Ascending aorta (tissue), 2 donors: Measurements from ENCODE around the gene LTN1. TPM values are rescaled to one million over a fixed set of nuclear protein-coding genes. Genes with fewer than 3 reads are reported as not detected.
"Not testable (repeated sequence)": the region's sequence is repeated elsewhere in the genome, so short reads cannot be mapped to it uniquely, and the experiment has no call there.

Experiments used
- DNase-seq, 2 donors: peaks; one replicate each; pipeline ENCODE4 v3.0.0-alpha.2; 2019; ENCODE audit warnings: low spot score in 2 of 2
- H3K27ac ChIP-seq, 2 donors: fragments of 200-600 bp; sonication (generic); one replicate each; pipeline ENCODE4 v1.5.1; 2016 to 2017; ENCODE audit warnings: mild to moderate bottlenecking in 1 of 2
- H3K27me3 ChIP-seq: fragments of 200-600 bp; sonication (generic); one replicate; pipeline ENCODE4 v1.5.1; 2017
- H3K36me3 ChIP-seq, 2 donors: fragments of 200-600 bp; sonication (generic); one replicate each; pipeline ENCODE4 v1.5.1; 2016
- H3K4me1 ChIP-seq, 2 donors: fragments of 200-600 bp; sonication (generic); one replicate each; pipeline ENCODE4 v1.5.1; 2016 to 2017; ENCODE audit warnings: mild to moderate bottlenecking in 1 of 2
- H3K4me3 ChIP-seq, 2 donors: fragments of 200-600 bp; sonication (generic); one replicate each; pipeline ENCODE4 v1.5.1; 2016 to 2017; ENCODE audit warnings: mild to moderate bottlenecking in 1 of 2
- H3K9me3 ChIP-seq, 2 donors: fragments of 200-600 bp; sonication (generic); one replicate each; pipeline ENCODE4 v1.5.1; 2016
- CTCF ChIP-seq, 3 experiments: fragments of 200-600 bp in 2 of 3; fragments of 450-650 bp in 1 of 3; sonication (generic) in 2 of 3; IDR thresholded peaks; one replicate each; pipeline ENCODE4 v1.5.1; 2016 to 2019; ENCODE audit warnings: antibody characterized with exemption in 3 of 3, mild to moderate bottlenecking in 1 of 3, moderate library complexity in 1 of 3
- intact Hi-C: fragments of 100-400 bp; cut with DNase I; formaldehyde crosslinking; loops from one replicate; pipeline ENCODE4 v1.15.1; 2023
- total RNA-seq: library from RNA; depleted of rRNA; stranded (reverse); fragments of >200 nt; gene quantifications from one replicate; pipeline ENCODE4 v1.1.0, GENCODE V29; 2016

The LTN1 gene
- total RNA-seq, 1 donor from 2014 or later = 5.6 TPM

GRCh38 chr21:29017639-29018237 lies 25.1 kb upstream of the LTN1 start:
- Histone ChIP-seq H3K4me3 (peak overlapping the region; percentile 76 to 84), H3K9me3 (no peaks in the 10 kb centered on the region), H3K27ac (peak overlapping the region; percentile 85 to 91), H3K4me1 (peaks cover 0 to 6% of the 10 kb centered on the region in 2 donors), H3K27me3 (no peaks in the 10 kb centered on the region), H3K36me3 (peaks cover 0 to 7% of the 10 kb centered on the region in 2 donors)
- intact Hi-C loops = no loop called here
- DNase-seq = no peak
- TF ChIP-seq CTCF (IDR thresholded peaks at IDR 0.05) = no peak

GRCh38 chr21:29011236-29011635 lies 18.6 kb upstream of the LTN1 start:
- DNase-seq, H3K4me3 ChIP-seq, H3K27ac ChIP-seq, H3K27me3 ChIP-seq, intact Hi-C loops, H3K9me3 ChIP-seq, H3K4me1 ChIP-seq: not testable (repeated sequence)
- H3K36me3 ChIP-seq = peaks cover 5 to 18% of the 10 kb centered on the region in 2 donors

GRCh38 chr21:29008367-29008766 lies 15.7 kb upstream of the LTN1 start:
- intact Hi-C loops = loop anchor here (10.0 kb wide), 1 partner anchor 286 kb away; the partner anchor contains the start of gene BACH1
- no peak overlapping the region for H3K4me3 ChIP-seq

GRCh38 chr21:29007810-29008209 lies 15.1 kb upstream of the LTN1 start:
- intact Hi-C loops = loop anchor here (10.0 kb wide), 1 partner anchor 287 kb away; the partner anchor contains the start of gene BACH1

More at GRCh38 chr21:29008367-29008766, 15.7 kb upstream of the LTN1 start:
- no peak for DNase-seq
- H3K9me3 ChIP-seq = no peaks in the 10 kb centered on the region
- H3K27ac ChIP-seq = no peak overlapping the region
- TF ChIP-seq CTCF (IDR thresholded peaks at IDR 0.05) = no peak
- peaks cover 5 to 12% of the 10 kb centered on the region in 2 donors for H3K36me3 ChIP-seq
- H3K4me1 ChIP-seq = peaks cover 0 to 6% of the 10 kb centered on the region in 2 donors
- no peaks in the 10 kb centered on the region for H3K27me3 ChIP-seq

GRCh38 chr21:29007135-29007534 lies 14.5 kb upstream of the LTN1 start:
- intact Hi-C loops = loop anchor here (10.0 kb wide), 1 partner anchor 288 kb away; the partner anchor contains the start of gene BACH1
- no peaks in the 10 kb centered on the region for H3K9me3 ChIP-seq
- TF ChIP-seq CTCF (IDR thresholded peaks at IDR 0.05) = no peak
- no peak overlapping the region for H3K4me3 ChIP-seq
- peaks cover 0 to 6% of the 10 kb centered on the region in 2 donors for H3K4me1 ChIP-seq
- H3K27ac ChIP-seq = no peak overlapping the region
- H3K36me3 ChIP-seq = peaks cover 5 to 12% of the 10 kb centered on the region in 2 donors
- no peak for DNase-seq
- no peaks in the 10 kb centered on the region for H3K27me3 ChIP-seq

More at GRCh38 chr21:29007810-29008209, 15.1 kb upstream of the LTN1 start:
- TF ChIP-seq CTCF (IDR thresholded peaks at IDR 0.05) = no peak
- Histone ChIP-seq H3K4me3 (no peak overlapping the region), H3K36me3 (peaks cover 5 to 12% of the 10 kb centered on the region in 2 donors), H3K27me3 (no peaks in the 10 kb centered on the region), H3K4me1 (peaks cover 0 to 6% of the 10 kb centered on the region in 2 donors), H3K27ac (no peak overlapping the region), H3K9me3 (no peaks in the 10 kb centered on the region)
- no peak for DNase-seq

- Histone ChIP-seq H3K9me3 (no peaks in the 10 kb centered on the region), H3K27ac (no peak overlapping the region), H3K4me1 (peaks cover 0 to 6% of the 10 kb centered on the region in 2 donors), H3K27me3 (no peaks in the 10 kb centered on the region), H3K4me3 (no peak overlapping the region), H3K36me3 (peaks cover 5 to 12% of the 10 kb centered on the region in 2 donors)
- intact Hi-C loops = loop anchor here (10.0 kb wide), 1 partner anchor 289 kb away; the partner anchor contains the start of gene BACH1
- no peak for TF ChIP-seq CTCF (IDR thresholded peaks at IDR 0.05)
- no peak for DNase-seq
Measured at GRCh38 chr21:29005696-29006095, 13.0 kb upstream of the LTN1 start.
